K562 (cell line): Measurements from ENCODE around the gene SEPTIN8. TPM values are rescaled to one million over a fixed set of nuclear protein-coding genes. Genes with fewer than 3 reads are reported as not detected.

Experiments
- ATAC-seq: fragments of 200-7000 bp; cut with Tn5 transposase; 3 replicates; pipeline ENCODE4 v1.9.1; 2020; ENCODE audit warnings: moderate library complexity
- BruUV-seq: library from RNA; stranded (reverse); fragments of 400-500 nt; replicated peaks from 2 replicates; lab custom pipeline; 2021; lab: Mats Ljungman, UMichigan
- CTCF ChIA-PET: fragments of 300-600 bp; formaldehyde crosslinking; extraction: SDS; loops from one replicate; lab custom pipeline; 2021; ENCODE audit warnings: low intra/inter-chr PET ratio; lab: Yijun Ruan, JAX
- POLR2A ChIA-PET: fragments of 300-600, 350-650 bp; sonication (Branson Sonifier 250); formaldehyde crosslinking; extraction: SDS; loops from one replicate; lab custom pipeline; 2021; ENCODE audit warnings: antibody characterized with exemption, inconsistent platforms; lab: Yijun Ruan, JAX
- DNase-seq, 4 experiments: peaks; one replicate each; pipeline versions ENCODE4 v3.0.0 to v3.0.0-alpha.2; 2011 to 2018; ENCODE audit warnings: low spot score in 3 of 4, mixed read lengths in 3 of 4; ENCODE audit errors: extremely low read depth in 1 of 4
- FAIRE-seq: peaks from 2 replicates; lab custom pipeline; 2011; peaks lifted over from hg19 to GRCh38; lab: Jason Lieb, UNC
- H2AFZ ChIP-seq: 2 replicates; pipeline ENCODE4 v1.6.0; 2011; ENCODE audit warnings: low read depth, low read length, control low read depth, inconsistent platforms
- H3K27ac ChIP-seq: fragments of 200-600 bp; 3 replicates; pipeline ENCODE4 v1.8.0; 2011; ENCODE audit warnings: low read depth, mild to moderate bottlenecking, control low read depth, inconsistent platforms, low read length, moderate library complexity, mixed read lengths; ENCODE audit errors: extremely low read depth
- H3K27me3 ChIP-seq, 2 experiments: fragments of 300-600 bp in 1 of 2; 2 replicates in 1 of 2; 3 replicates in 1 of 2; pipeline versions ENCODE4 v1.6.0 to v1.8.0; 2011; ENCODE audit warnings: inconsistent platforms in 2 of 2, low read length in 2 of 2, mild to moderate bottlenecking in 1 of 2, mixed read lengths in 1 of 2, moderate library complexity in 1 of 2; ENCODE audit not compliant: control insufficient read depth in 2 of 2, insufficient read depth in 2 of 2
- H3K36me3 ChIP-seq: fragments of 300-600 bp; 3 replicates; pipeline ENCODE4 v1.8.0; 2011; ENCODE audit warnings: mild to moderate bottlenecking, low read length, inconsistent platforms; ENCODE audit not compliant: control insufficient read depth, insufficient read depth
- H3K4me1 ChIP-seq, 2 experiments: fragments of 200-600 bp in 1 of 2; replicated peaks in 1 of 2; 2 replicates in 1 of 2; 3 replicates in 1 of 2; pipeline versions ENCODE4 v1.5.1 to v1.8.0; 2011; ENCODE audit warnings: inconsistent platforms in 2 of 2, low read length in 2 of 2, mild to moderate bottlenecking in 1 of 2, mixed read lengths in 1 of 2, moderate library complexity in 1 of 2; ENCODE audit not compliant: control insufficient read depth in 2 of 2, insufficient read depth in 2 of 2
- H3K4me2 ChIP-seq: 2 replicates; pipeline ENCODE4 v1.6.1; 2011; ENCODE audit warnings: low read length, control low read depth, inconsistent platforms, mixed read lengths; ENCODE audit not compliant: insufficient read depth
- H3K4me3 ChIP-seq: fragments of 200-600 bp; sonication (generic), shearing (Covaris generic); 2 replicates; pipeline ENCODE4 v1.5.1; 2016; ENCODE audit warnings: control low read depth, inconsistent platforms
- H3K79me2 ChIP-seq: fragments of 200-600 bp; 3 replicates; pipeline ENCODE4 v1.8.0; 2011; ENCODE audit warnings: low read length, inconsistent platforms; ENCODE audit not compliant: control insufficient read depth, insufficient read depth
- H3K9ac ChIP-seq, 2 experiments: 2 replicates each; pipeline versions ENCODE4 v1.6.0 to v1.6.1; 2011; ENCODE audit warnings: low read depth in 2 of 2, low read length in 2 of 2, control low read depth in 1 of 2, inconsistent platforms in 1 of 2, mild to moderate bottlenecking in 1 of 2, mixed read lengths in 1 of 2; ENCODE audit not compliant: insufficient read depth in 1 of 2
- H3K9me1 ChIP-seq: one replicate; pipeline ENCODE4 v1.6.0; 2011; ENCODE audit warnings: inconsistent platforms, mild to moderate bottlenecking, low read length, moderate library complexity; ENCODE audit not compliant: control insufficient read depth, insufficient read depth
- H3K9me3 ChIP-seq: replicated peaks from 2 replicates; pipeline ENCODE4 v1.5.1; 2011; ENCODE audit warnings: low read depth, low read length, inconsistent platforms; ENCODE audit not compliant: control insufficient read depth, insufficient read depth
- H4K20me1 ChIP-seq: replicated peaks from 2 replicates; pipeline ENCODE4 v1.6.1; 2011; ENCODE audit warnings: low read length, inconsistent platforms, mixed read lengths; ENCODE audit not compliant: control insufficient read depth, insufficient read depth
- CC2D1A ChIP-seq: fragments of 450-650 bp; IDR thresholded peaks from 2 replicates; pipeline ENCODE4 v1.6.1; 2017; ENCODE audit warnings: mild to moderate bottlenecking
- CCNT2 ChIP-seq: IDR thresholded peaks from 2 replicates; pipeline ENCODE4 v1.6.1; 2011; ENCODE audit warnings: borderline replicate concordance, low read depth, mild to moderate bottlenecking, moderate library complexity, mixed read lengths, low read length; ENCODE audit not compliant: insufficient read length; ENCODE audit errors: extremely low read depth
- DNMT1 ChIP-seq: fragments of 450-650 bp; IDR thresholded peaks from 2 replicates; pipeline ENCODE4 v1.6.1; 2016; ENCODE audit warnings: antibody characterized with exemption, mild to moderate bottlenecking
- EGR1 ChIP-seq: fragments of 450-650 bp; conservative IDR thresholded peaks from 2 replicates; pipeline ENCODE4 v1.6.1; 2017; ENCODE audit warnings: mild to moderate bottlenecking
- GTF2F1 ChIP-seq: IDR thresholded peaks from 2 replicates; pipeline ENCODE4 v1.6.1; 2011; ENCODE audit warnings: low read depth, low read length, improper control_type of control experiment
- MBD1 ChIP-seq: fragments of 250-450 bp; sonication (Bioruptor Pico); IDR thresholded peaks from 2 replicates; pipeline ENCODE4 v1.8.0; 2022; ENCODE audit warnings: inconsistent platforms
- MCM2 ChIP-seq: fragments of 450-650 bp; IDR thresholded peaks from 2 replicates; pipeline ENCODE4 v1.6.1; 2017; ENCODE audit warnings: low read depth, mild to moderate bottlenecking
- MLLT1 ChIP-seq, 2 experiments: fragments of 450-650 bp; IDR thresholded peaks; 2 replicates each; pipeline ENCODE4 v1.6.1; 2016
- NFXL1 ChIP-seq: fragments of 450-650 bp; formaldehyde crosslinking; IDR thresholded peaks from 2 replicates; pipeline ENCODE4 v1.4.0; 2021; ENCODE audit warnings: mild to moderate bottlenecking
- OTX1 ChIP-seq: fragments of 450-650 bp; formaldehyde crosslinking; IDR thresholded peaks from 2 replicates; pipeline ENCODE4 v1.4.0; 2022; ENCODE audit warnings: mild to moderate bottlenecking
- PHF21A ChIP-seq: fragments of 450-650 bp; IDR thresholded peaks from 2 replicates; pipeline ENCODE4 v1.6.1; 2017; ENCODE audit warnings: low read depth, borderline replicate concordance
- RNF2 ChIP-seq: sonication (generic); IDR thresholded peaks from 2 replicates; pipeline ENCODE4 v1.6.1; 2016
- SP1 ChIP-seq: sonication (generic); formaldehyde crosslinking; IDR thresholded peaks from 2 replicates; pipeline ENCODE4 v1.8.1; 2022; ENCODE audit warnings: mild to moderate bottlenecking, missing genetic modification reagents
- TAF1 ChIP-seq: IDR thresholded peaks from 2 replicates; pipeline ENCODE4 v1.6.1; 2011; ENCODE audit warnings: mild to moderate bottlenecking, low read length, moderate library complexity; ENCODE audit not compliant: insufficient read depth, control insufficient read depth, severe bottlenecking; ENCODE audit errors: extremely low read depth
- ZBTB26 ChIP-seq: fragments of 450-650 bp; formaldehyde crosslinking; IDR thresholded peaks from 2 replicates; pipeline ENCODE4 v1.4.0; 2022; ENCODE audit warnings: missing genetic modification characterization
- ZBTB43 ChIP-seq: sonication (generic); formaldehyde crosslinking; IDR thresholded peaks from 2 replicates; pipeline ENCODE4 v1.8.0; 2023; ENCODE audit warnings: mild to moderate bottlenecking, missing genetic modification reagents
- ZNF589 ChIP-seq: fragments of 200-800 bp; sonication (Bioruptor generic); IDR thresholded peaks from 2 replicates; pipeline ENCODE4 v1.6.1; 2016; ENCODE audit warnings: low read depth, missing genetic modification characterization, missing compliant biosample characterization
- WGBS: fragments of 100-300 bp; shearing (Covaris generic); methylation state at CpG from one replicate; pipeline ENCODE4 v1.1.6; 2016; ENCODE audit warnings: low coverage, mixed read lengths; ENCODE audit not compliant: insufficient coverage; ENCODE audit errors: missing lambda C conversion rate; 5-methylcytosine and 5-hydroxymethylcytosine counted together
- in situ Hi-C: fragments of 300-500 bp; cut with MboI; formaldehyde crosslinking; loops from 4 replicates; pipeline ENCODE4 v1.15.0; 2018; ENCODE audit warnings: inconsistent platforms, mixed read lengths
- intact Hi-C: fragments of 100-400 bp; cut with micrococcal nuclease; formaldehyde crosslinking; loops from 2 replicates; pipeline ENCODE4 v1.14.2; 2022
- polyA plus RNA-seq, 8 experiments: library from polyadenylated mRNA; depleted of rRNA in 4 of 8; stranded (reverse) in 5 of 8; unstranded in 3 of 8; fragments of >200 nt; fragmentation: Nextera tagmentation in 2 of 8; fragmentation: Illumina TruSeq in 1 of 8; extraction: Ambion mirVana in 2 of 8; extraction: Trizol in 1 of 8; gene quantifications; 2 replicates each; pipeline versions ENCODE4 v1.2.1 to v1.2.3, GENCODE V29; 2011 to 2014; ENCODE audit warnings: inconsistent platforms in 1 of 8, missing spikeins in 1 of 8
- total RNA-seq, 7 experiments: library from RNA; depleted of rRNA in 6 of 7; stranded (reverse); fragments of >200 nt in 6 of 7; fragmentation: Illumina TruSeq in 2 of 7; extraction: Trizol in 2 of 7; gene quantifications; 2 replicates each; pipeline versions ENCODE4 v1.2.1 to v1.2.3, GENCODE V29; 2011 to 2021; ENCODE audit warnings: low replicate concordance in 1 of 7

SEPTIN8 gene
- total and polyA plus RNA-seq, 9 of the 15 experiments (the other 6 are each of a cell fraction or from before 2014, with no cell fraction given) = 19.3 to 142 (median 101) TPM

GRCh38 chr5:132734687-132735086, 42.4 kb downstream of the SEPTIN8 start:
- Histone ChIP-seq H2AFZ (no peak overlapping the region), H3K79me2 (no peaks in the 10 kb centered on the region), H3K9me1 (no peaks in the 10 kb centered on the region), H3K4me2 (no peak overlapping the region), H4K20me1 (no peaks in the 10 kb centered on the region), H3K27ac (no peak overlapping the region), H3K36me3 (no peaks in the 10 kb centered on the region), H3K4me3 (no peak overlapping the region), H3K4me1 (peaks cover 10 to 16% of the 10 kb centered on the region in 2 experiments; a peak in 4 of 5 replicates), H3K9me3 (no peaks in the 10 kb centered on the region), H3K27me3 (no peaks in the 10 kb centered on the region), H3K9ac (no peak overlapping the region)
- no peak for DNase-seq
- no peak for ATAC-seq
- intact Hi-C loops = loop anchor here (5.0 kb wide), 1 partner anchor 72 kb away; no protein-coding TSS in a partner anchor
- ChIA-PET CTCF (no interaction called here), POLR2A (interaction anchor here (1.2 to 1.3 kb wide), 3 partner anchors 17 to 135 kb away, joined by 3 read pairs; no protein-coding TSS in a partner anchor)
- no TSS peak for BruUV-seq
- in situ Hi-C loops = no loop called here
- FAIRE-seq = no peak
- 61% methylated on average over 2 of the region's 2 CpGs for WGBS
- TF ChIP-seq NFXL1 (CRISPR knock-in tag) (no peak), SP1 (CRISPR knock-in tag) (no peak), RNF2 (no peak), MBD1 (CRISPR knock-in tag) (no peak), PHF21A (no peak), TAF1 (no peak), OTX1 (no peak), ZBTB26 (CRISPR knock-in tag) (no peak), CC2D1A (no peak), CCNT2 (no peak), EGR1 (no peak), DNMT1 (no peak), ZBTB43 (CRISPR knock-in tag) (no peak), MCM2 (no peak), ZNF589 (CRISPR knock-in tag) (no peak), MLLT1 (IDR thresholded peaks at IDR 0.05) (no peak), GTF2F1 (no peak)
